GM12878 (cell line): ENCODE data around the gene GALC.

Experiments used
- CHD4 ChIP-seq: fragments of 200-600 bp; sonication (generic); IDR thresholded peaks from 2 replicates; pipeline ENCODE4 v1.6.1; 2016; ENCODE audit warnings: mild to moderate bottlenecking
- CTCF ChIP-seq, 3 experiments: IDR thresholded peaks in 2 of 3; conservative IDR thresholded peaks in 1 of 3; 2 replicates each; pipeline ENCODE4 v1.5.1; 2011; ENCODE audit warnings: low read depth in 3 of 3, low read length in 3 of 3, mild to moderate bottlenecking in 3 of 3, control low read depth in 2 of 3, moderate library complexity in 2 of 3, inconsistent platforms in 1 of 3, mixed read lengths in 1 of 3; ENCODE audit not compliant: control insufficient read depth in 2 of 3, insufficient read depth in 1 of 3; ENCODE audit errors: extremely low read depth in 1 of 3
- EP300 ChIP-seq, 2 experiments: fragments of 150-350 bp in 1 of 2; IDR thresholded peaks; 2 replicates each; pipeline ENCODE4 v1.6.1; 2011 to 2012; ENCODE audit warnings: low read depth in 2 of 2, low read length in 2 of 2, borderline replicate concordance in 1 of 2, improper control_type of control experiment in 1 of 2, inconsistent platforms in 1 of 2; ENCODE audit not compliant: control insufficient read depth in 1 of 2
- JUND ChIP-seq: IDR thresholded peaks from 2 replicates; pipeline ENCODE4 v1.6.1; 2012; ENCODE audit warnings: low read depth, mild to moderate bottlenecking, low read length, improper control_type of control experiment, moderate library complexity
- POLR2A ChIP-seq: IDR thresholded peaks from 2 replicates; pipeline ENCODE4 v1.6.1; 2011; ENCODE audit warnings: low read depth, mild to moderate bottlenecking, low read length
- POLR2AphosphoS5 ChIP-seq: IDR thresholded peaks from 2 replicates; pipeline ENCODE4 v1.6.1; 2011; ENCODE audit warnings: mild to moderate bottlenecking, low read length, inconsistent platforms
- SP1 ChIP-seq: IDR thresholded peaks from one replicate; pipeline ENCODE4 v1.6.1; 2011; ENCODE audit warnings: low read depth, low read length

- TF ChIP-seq CTCF (IDR thresholded peaks at IDR 0.05 in 2 of 3, conservative IDR thresholded peaks at IDR 0.05 in 1 of 3; ENCODE audit: control insufficient read depth in 2 of 3, extremely low read depth in 1 of 3, insufficient read depth in 1 of 3, low read depth in 3 of 3, low read length in 3 of 3) (no peak), POLR2AphosphoS5 (no peak), EP300 (IDR thresholded peaks at IDR 0.05; ENCODE audit: borderline replicate concordance in 1 of 2, control insufficient read depth in 1 of 2, low read depth in 2 of 2, low read length in 2 of 2) (no peak), JUND (no peak), CHD4 (no peak), POLR2A (no peak), SP1 (no peak)
Observed at GRCh38 chr14:88039197-88039596, 46.2 kb upstream of the GALC start.
